GM12892 (cell line): ENCODE data around the gene PALS2.

Experiments used
- DNase-seq: peaks from one replicate; pipeline ENCODE4 v3.0.0; 2011; ENCODE audit not compliant: insufficient read length
- FAIRE-seq: peaks from 2 replicates; lab custom pipeline; 2011; peaks lifted over from hg19 to GRCh38; lab: Jason Lieb, UNC
- POLR2A ChIP-seq: IDR thresholded peaks from 2 replicates; pipeline ENCODE4 v1.6.1; 2011; ENCODE audit warnings: low read depth, low read length, control low read depth
- POLR2AphosphoS5 ChIP-seq: IDR thresholded peaks from 2 replicates; pipeline ENCODE4 v1.6.1; 2011; ENCODE audit warnings: low read depth, low read length, control low read depth
- TAF1 ChIP-seq: IDR thresholded peaks from 2 replicates; pipeline ENCODE4 v1.6.1; 2011; ENCODE audit warnings: low read depth, mild to moderate bottlenecking, control low read depth, low read length, borderline replicate concordance

PALS2 gene

DNA sequence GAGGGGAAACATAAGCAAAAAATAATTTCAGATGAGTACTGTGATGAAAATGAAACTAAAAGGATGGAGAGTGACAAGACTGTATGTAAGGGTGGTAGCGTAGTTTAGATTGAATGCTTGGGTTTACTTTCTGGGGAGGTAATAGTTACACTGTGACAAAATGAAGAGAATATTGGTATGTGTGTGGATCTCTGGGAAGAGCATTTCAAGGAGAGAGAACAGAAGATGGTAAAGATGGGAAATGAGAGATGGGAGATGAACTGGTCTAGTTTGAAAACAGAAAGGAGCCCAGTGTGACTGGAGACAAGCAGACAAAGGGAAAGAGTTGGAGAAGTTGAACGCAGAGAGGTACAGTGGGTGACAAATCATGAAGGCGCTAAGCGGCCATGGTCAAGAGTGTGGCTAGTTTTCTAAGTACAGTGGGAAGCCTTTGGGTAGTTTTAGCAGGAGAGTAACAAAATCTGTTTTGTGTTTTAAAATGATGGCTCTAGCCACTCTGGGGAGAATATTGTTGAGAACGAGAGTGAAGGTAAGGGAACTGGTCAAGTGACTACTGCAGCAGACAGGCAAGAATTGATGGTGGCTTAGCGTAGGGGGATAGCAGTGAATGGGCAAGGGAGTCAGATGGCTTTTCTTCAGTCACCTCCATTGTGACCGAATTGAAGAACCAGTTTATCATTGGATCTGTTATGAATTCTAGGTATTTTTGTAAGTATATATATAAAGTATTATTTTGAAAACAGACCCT is 22.6 kb downstream of the PALS2 start:
- DNase-seq (no peak), FAIRE-seq (peak; percentile 80)
- no peak for TF ChIP-seq POLR2AphosphoS5
- no peak for TF ChIP-seq TAF1
- TF ChIP-seq POLR2A: no peak

DNA sequence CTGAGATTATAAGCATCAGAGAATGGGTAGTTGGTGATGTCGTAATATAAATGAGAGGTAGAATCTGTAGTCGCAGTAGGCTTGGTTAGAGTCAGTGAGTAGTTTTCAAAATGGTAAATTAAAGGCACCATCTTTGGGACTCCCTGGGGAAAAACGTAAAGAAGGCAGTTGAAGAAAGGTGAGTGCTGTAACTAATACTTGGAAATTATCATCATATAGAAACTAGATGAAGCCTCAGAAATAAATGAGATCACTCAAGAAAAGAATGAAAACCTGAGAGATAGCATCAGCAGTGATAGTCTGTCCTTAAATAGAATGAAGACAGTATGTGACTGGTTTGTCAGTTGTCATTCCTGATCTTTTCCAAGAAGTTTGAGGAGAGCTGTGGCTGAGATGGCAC is 23.8 kb downstream of the PALS2 start:
- DNase-seq (no peak), FAIRE-seq (peak; percentile 33)
- TF ChIP-seq POLR2A (no peak), TAF1 (no peak), POLR2AphosphoS5 (no peak)

DNA sequence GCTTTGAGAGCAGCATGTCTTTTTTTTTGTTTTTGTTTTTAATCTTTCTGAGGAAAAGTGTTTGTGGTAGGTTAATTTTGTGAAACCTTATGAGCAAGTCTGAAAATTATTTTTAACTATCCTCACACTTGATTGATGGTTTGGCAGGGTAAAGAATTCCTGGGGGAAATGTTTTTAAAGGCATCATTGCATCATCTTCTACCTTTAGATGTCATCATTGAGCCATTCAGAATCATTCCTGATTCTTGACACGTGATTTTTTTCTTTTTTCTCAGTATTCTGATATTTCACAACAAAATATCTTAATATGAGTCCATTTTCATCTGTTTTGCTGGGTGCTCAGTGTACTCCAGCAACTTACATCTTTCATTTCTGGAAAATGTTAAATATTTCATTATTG is 28.3 kb downstream of the PALS2 start:
- DNase-seq (no peak), FAIRE-seq (no peak)
- TF ChIP-seq TAF1 (no peak), POLR2AphosphoS5 (no peak), POLR2A (no peak)

DNA sequence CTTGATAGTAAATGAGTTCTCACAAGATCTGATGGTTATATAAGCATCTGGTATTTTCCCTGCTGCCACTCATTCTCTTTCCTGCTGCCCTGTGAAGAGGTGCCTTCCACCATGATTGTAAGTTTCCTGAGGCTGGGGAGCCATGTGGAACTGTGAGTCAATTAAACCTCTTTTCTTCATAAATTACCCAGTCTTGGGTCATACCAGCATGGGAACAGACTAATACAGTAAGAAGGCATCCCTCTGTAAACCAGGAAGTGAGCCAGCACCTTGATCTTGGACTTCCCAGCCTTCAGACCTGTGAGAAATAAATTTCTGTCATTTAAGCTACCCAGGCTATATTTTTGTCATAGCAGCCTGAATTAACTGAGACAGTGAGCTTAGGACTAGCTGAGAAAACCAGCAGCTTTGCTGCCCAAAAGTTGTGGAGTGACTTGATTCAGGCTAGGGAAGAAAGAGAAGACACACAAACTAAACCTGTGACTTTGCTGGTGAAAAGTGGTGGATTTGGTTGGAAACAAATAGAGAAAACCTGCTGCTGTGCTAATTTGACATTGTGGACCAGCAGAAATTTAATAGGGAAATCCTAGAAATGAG is 29.7 kb downstream of the PALS2 start:
- TF ChIP-seq TAF1 (no peak), POLR2A (no peak), POLR2AphosphoS5 (no peak)
- FAIRE-seq: no peak
- no peak for DNase-seq

DNA sequence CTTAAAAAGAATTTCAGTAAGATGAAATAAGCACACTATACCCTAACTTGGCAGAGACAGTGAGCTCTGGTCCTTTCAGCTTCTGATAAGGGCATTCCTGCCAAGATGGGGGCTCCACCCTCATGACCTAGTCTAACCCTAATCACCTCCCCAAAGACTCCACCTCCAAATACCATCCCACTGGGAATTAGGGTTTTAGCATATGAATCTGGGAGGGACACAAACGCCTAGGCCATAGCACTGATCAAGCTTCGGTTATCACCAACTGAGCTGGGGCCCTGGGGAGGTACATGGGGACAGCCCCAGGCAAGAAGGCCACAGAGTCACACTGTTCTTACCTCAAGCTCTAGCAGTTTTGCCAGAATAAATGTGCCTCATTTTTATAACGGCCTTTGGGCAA is 31.4 kb downstream of the PALS2 start:
- DNase-seq (no peak), FAIRE-seq (no peak)
- TF ChIP-seq POLR2A (no peak), POLR2AphosphoS5 (no peak), TAF1 (no peak)

DNA sequence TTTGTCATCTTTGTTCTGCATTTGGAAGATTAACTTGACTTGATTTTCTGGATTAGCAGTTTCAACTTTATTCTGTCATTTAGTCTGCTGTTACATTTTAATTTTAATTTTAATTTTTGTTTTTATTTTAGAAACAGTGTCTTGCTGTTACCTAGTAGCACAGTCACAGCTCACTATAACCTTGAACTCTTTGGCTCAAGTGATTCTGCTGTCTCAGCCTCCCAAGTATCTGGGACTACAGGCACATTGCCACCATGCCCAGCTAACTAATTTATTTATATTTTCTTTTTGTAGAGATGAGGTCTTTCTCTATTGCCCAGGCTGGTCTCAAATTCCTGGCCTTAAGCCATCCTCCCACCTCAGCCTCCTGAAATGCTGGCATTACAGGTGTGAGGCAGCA is 35.3 kb downstream of the PALS2 start:
- DNase-seq: no peak
- no peak for FAIRE-seq
- TF ChIP-seq POLR2AphosphoS5: no peak
- no peak for TF ChIP-seq TAF1
- no peak for TF ChIP-seq POLR2A

DNA sequence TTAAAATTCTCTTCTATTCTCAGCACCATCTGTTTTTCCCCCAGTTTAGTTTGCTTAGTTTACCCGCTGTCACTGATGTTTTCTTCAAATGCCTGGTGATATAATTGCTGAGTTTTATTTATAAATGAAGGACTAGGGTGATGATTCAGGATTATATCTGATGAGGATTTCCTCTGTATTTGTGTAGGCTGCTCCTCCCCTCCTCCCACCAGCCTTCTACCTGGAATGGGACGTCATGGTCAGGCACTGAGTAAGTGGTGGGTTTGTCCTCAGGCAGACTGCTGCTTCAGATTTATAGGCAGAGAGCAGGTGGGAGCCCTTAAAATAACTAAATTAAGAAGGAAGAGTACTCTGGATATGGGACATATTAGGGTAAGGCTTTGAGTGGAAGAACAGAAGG is 35.8 kb downstream of the PALS2 start:
- peak; percentile 14 for FAIRE-seq

DNA sequence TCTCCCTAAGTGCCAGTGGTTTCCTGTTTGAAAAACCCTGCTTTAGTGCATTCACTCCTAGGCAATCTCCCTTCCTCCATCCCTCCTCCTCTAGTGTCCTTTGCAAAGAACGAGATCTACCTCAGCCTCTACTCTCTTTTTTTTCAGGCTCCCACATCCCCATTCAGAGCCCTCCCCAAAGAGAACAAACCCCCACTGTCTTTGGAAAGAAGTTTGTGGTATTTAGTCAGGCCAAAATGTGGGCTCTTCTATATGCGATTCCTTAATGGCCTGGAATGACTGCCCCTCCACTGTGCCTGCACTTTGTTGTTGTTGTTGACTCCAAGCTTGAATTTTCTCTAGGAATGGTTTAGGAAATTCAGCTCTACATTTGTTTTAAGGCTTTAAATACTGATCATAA is 36.3 kb downstream of the PALS2 start:
- DNase-seq (no peak), FAIRE-seq (no peak)
- TF ChIP-seq TAF1: no peak

More for the DNA sequence above, 35.8 kb downstream of the PALS2 start:
- no peak for TF ChIP-seq POLR2A
- DNase-seq: no peak

DNA sequence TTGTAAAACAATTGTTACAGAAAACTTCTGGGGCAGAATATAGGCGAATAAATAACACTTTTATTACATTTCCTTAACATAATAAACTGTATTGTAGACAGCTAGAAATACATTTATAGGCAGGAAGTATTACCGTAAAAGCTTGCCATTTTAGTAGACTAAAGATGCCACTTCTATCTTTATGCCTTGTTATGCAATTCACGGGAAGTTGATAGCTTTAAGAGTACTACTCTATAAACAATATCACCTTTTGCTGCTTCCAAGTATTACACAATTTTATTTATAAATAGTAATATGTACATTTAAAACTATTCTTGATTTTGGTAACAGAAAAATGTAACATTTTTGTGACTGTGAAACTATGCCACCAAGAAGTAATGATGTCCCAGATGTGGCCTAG is 37.9 kb downstream of the PALS2 start:
- no peak for DNase-seq
- no peak for FAIRE-seq
- TF ChIP-seq TAF1 (no peak), POLR2A (no peak), POLR2AphosphoS5 (no peak)

DNA sequence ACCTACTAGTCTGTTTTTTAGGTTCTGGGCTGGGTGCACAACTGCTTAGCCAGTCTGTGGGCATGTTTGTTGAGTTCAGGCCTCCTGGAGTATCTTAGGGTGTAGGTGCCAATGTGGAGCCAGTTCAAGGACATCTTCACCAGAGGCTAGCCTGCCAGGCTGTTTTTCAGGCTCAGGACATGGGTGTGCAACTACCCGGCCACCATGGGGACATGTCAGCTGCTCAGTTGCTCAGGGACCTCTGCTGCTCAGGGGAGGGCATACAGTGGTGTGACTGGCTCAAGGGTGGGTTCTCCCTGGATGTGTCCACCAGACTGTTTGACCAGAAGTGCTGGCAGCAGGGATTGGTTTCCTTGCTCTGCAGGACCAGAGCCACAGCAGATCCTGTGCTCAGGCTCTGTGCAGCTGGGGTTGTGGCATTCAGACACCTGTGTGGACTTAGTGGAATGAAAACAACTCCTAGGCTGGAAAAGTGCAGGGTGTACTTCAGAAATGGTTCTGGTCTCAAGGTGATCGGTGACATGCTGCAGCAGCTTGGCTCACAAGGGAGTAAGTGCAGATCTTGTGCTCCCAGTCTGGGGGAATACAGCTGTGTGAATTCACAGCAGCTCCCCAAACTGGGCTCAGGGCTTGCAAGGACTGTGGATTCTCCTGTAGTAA is 44.8 kb downstream of the PALS2 start:
- DNase-seq (no peak), FAIRE-seq (no peak)
- no peak for TF ChIP-seq POLR2A
- TF ChIP-seq POLR2AphosphoS5: no peak
- TF ChIP-seq TAF1: no peak

DNA sequence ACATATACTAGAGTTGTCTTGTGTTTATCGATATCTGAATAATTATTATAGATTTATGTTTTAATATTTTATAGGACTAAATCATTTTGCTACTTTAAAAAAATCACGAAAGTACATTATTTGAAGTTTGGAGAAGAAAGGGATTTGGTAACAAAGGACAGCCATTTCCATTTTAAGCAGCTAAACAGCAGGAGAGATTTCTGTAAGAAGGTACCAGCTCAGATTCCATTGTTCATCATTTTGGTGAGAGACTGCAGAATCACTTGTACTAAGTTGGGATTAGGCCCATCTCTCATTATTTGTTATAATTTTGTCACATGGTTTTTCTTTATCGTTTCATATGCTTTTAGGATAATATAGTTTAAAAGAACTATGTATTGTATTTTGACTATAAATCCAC is 46.7 kb downstream of the PALS2 start:
- DNase-seq: no peak
- no peak for FAIRE-seq
- TF ChIP-seq POLR2A: no peak

DNA sequence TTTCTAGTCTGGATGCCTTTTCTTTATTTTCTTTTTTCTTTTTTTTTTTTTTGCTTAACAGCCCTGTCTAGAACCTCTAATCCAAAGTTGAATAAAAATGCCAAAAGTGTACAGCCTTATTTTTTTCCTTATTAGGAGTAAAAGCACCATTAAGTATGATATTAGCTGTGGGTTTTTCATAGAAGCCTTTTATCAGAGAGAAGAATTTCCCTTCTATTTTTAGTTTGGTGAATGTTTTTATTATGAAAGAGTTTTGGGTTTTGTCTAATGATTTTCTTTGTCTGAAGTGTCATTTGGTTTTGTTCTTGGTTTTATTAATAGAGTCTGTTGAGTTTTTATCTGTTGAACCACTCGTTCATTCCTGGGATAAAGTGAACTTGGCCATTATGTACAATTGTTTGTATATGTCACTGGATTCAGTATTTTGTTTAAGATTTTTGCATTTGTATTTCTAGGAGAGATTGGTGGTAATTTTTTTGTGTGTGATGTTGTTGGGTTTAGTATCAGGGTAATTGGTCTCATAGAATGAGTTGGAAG is 49.5 kb downstream of the PALS2 start:
- FAIRE-seq (no peak), DNase-seq (no peak)
- TF ChIP-seq TAF1: no peak
- TF ChIP-seq POLR2AphosphoS5: no peak
- no peak for TF ChIP-seq POLR2A
